Immature natural killer cell (primary cell): Measurements from ENCODE around the gene PAN2. TPM values are rescaled to one million over a fixed set of nuclear protein-coding genes. Genes with fewer than 3 reads are reported as not detected.
A peak's percentile ranks its signal among the peaks of the same experiment; 100 is the strongest.

Experiments
- DNase-seq, 3 donors: peaks; one replicate each; pipeline ENCODE4 v3.0.0; 2022; ENCODE audit warnings: mixed read lengths in 1 of 3
- H3K27ac Mint-ChIP-seq, 6 donors: one replicate each; pipeline ENCODE4 v1.8.0; 2020; ENCODE audit warnings: mixed read lengths in 6 of 6, mild to moderate bottlenecking in 5 of 6, inconsistent platforms in 4 of 6, moderate library complexity in 3 of 6
- H3K27me3 Mint-ChIP-seq, 3 donors: one replicate each; pipeline ENCODE4 v1.8.0; 2020 to 2021; ENCODE audit warnings: low read depth in 3 of 3, mild to moderate bottlenecking in 3 of 3, mixed read lengths in 3 of 3, moderate library complexity in 3 of 3, inconsistent platforms in 1 of 3
- H3K36me3 Mint-ChIP-seq, 3 donors: one replicate each; pipeline ENCODE4 v1.8.0; 2020; ENCODE audit warnings: mixed read lengths in 3 of 3, inconsistent platforms in 2 of 3, mild to moderate bottlenecking in 2 of 3
- H3K4me1 Mint-ChIP-seq, 2 donors: one replicate each; pipeline ENCODE4 v1.8.0; 2020; ENCODE audit warnings: inconsistent platforms in 2 of 2, mild to moderate bottlenecking in 2 of 2, mixed read lengths in 2 of 2, moderate library complexity in 1 of 2
- H3K4me3 Mint-ChIP-seq, 5 donors: one replicate each; pipeline ENCODE4 v1.8.0; 2020; ENCODE audit warnings: mild to moderate bottlenecking in 5 of 5, mixed read lengths in 5 of 5, inconsistent platforms in 3 of 5, moderate library complexity in 3 of 5
- H3K9me3 Mint-ChIP-seq, 6 donors: one replicate each; pipeline ENCODE4 v1.8.0; 2020; ENCODE audit warnings: mild to moderate bottlenecking in 6 of 6, mixed read lengths in 6 of 6, inconsistent platforms in 4 of 6, moderate library complexity in 3 of 6
- polyA plus RNA-seq, 3 donors: library from polyadenylated mRNA; unstranded; fragments of 300-500 nt; fragmentation: Illumina TruSeq; gene quantifications; one replicate each; pipeline ENCODE4 v1.2.3, GENCODE V29; 2021

The PAN2 gene
- 1 to 10 TPM; 4.6 to 9.4 (median 8.7) TPM for polyA plus RNA-seq

- H3K4me1 Mint-ChIP-seq: peaks cover 23 to 38% of the 10 kb centered on the region in 2 donors
- H3K4me3 Mint-ChIP-seq: peak within 1 kb of the TSS; percentile 89 to 97 (median 95)
- peak within 1 kb of the TSS; percentile 99 to 100 (median 100) for H3K27ac Mint-ChIP-seq
- peaks cover 14 to 19% (median 16%) of the 10 kb centered on the region in 3 donors for H3K27me3 Mint-ChIP-seq
- H3K9me3 Mint-ChIP-seq: no peaks in the 10 kb centered on the region
- H3K36me3 Mint-ChIP-seq: no peaks in the 10 kb centered on the region
- peak; percentile 95 for DNase-seq
Observed at GRCh38 chr12:56333679-56334489, at the start of gene PAN2. Gene PAN2, minus strand, starts transcription at chr12:56334000. Its CDS starts 906 bp downstream, at chr12:56333094.

GRCh38 chr12:56382611-56383010 is 48.8 kb upstream of the PAN2 start:
- Mint-ChIP-seq H3K4me3 (no peak overlapping the region), H3K9me3 (no peaks in the 10 kb centered on the region), H3K36me3 (no peaks in the 10 kb centered on the region), H3K27ac (no peak overlapping the region), H3K4me1 (no peaks in the 10 kb centered on the region), H3K27me3 (peaks cover 0 to 6% (median 2%) of the 10 kb centered on the region in 3 donors)
- no peak for DNase-seq

- Mint-ChIP-seq H3K27me3 (peaks cover 0 to 11% (median 5%) of the 10 kb centered on the region in 3 donors), H3K4me3 (no peak overlapping the region), H3K36me3 (no peaks in the 10 kb centered on the region), H3K9me3 (no peaks in the 10 kb centered on the region), H3K27ac (no peak overlapping the region), H3K4me1 (no peaks in the 10 kb centered on the region)
- no peak for DNase-seq
Observed at GRCh38 chr12:56377989-56378316, 44.2 kb upstream of the PAN2 start.

GRCh38 chr12:56377310-56377988 is 43.6 kb upstream of the PAN2 start:
- Mint-ChIP-seq H3K4me3 (no peak overlapping the region), H3K9me3 (no peaks in the 10 kb centered on the region), H3K27me3 (peaks cover 0 to 11% (median 5%) of the 10 kb centered on the region in 3 donors), H3K4me1 (no peaks in the 10 kb centered on the region), H3K27ac (no peak overlapping the region), H3K36me3 (no peaks in the 10 kb centered on the region)
- DNase-seq: no peak

- peaks cover 0 to 8% (median 5%) of the 10 kb centered on the region in 3 donors for H3K27me3 Mint-ChIP-seq
- DNase-seq: no peak
- no peak overlapping the region for H3K27ac Mint-ChIP-seq
- no peaks in the 10 kb centered on the region for H3K9me3 Mint-ChIP-seq
- no peaks in the 10 kb centered on the region for H3K36me3 Mint-ChIP-seq
- no peaks in the 10 kb centered on the region for H3K4me1 Mint-ChIP-seq
- H3K4me3 Mint-ChIP-seq: no peak overlapping the region
Observed at GRCh38 chr12:56375598-56376434, 42.0 kb upstream of the PAN2 start.

- H3K4me3 Mint-ChIP-seq: no peak overlapping the region
- no peaks in the 10 kb centered on the region for H3K9me3 Mint-ChIP-seq
- no peak for DNase-seq
- no peaks in the 10 kb centered on the region for H3K36me3 Mint-ChIP-seq
- no peaks in the 10 kb centered on the region for H3K4me1 Mint-ChIP-seq
- H3K27me3 Mint-ChIP-seq: peaks cover 0 to 6% (median 5%) of the 10 kb centered on the region in 3 donors
- H3K27ac Mint-ChIP-seq: no peak overlapping the region
Observed at GRCh38 chr12:56374726-56375597, 41.2 kb upstream of the PAN2 start.

- DNase-seq: no peak
- Mint-ChIP-seq H3K27me3 (peaks cover 0 to 6% (median 5%) of the 10 kb centered on the region in 3 donors), H3K27ac (no peak overlapping the region), H3K4me1 (no peaks in the 10 kb centered on the region), H3K4me3 (no peak overlapping the region), H3K36me3 (no peaks in the 10 kb centered on the region), H3K9me3 (no peaks in the 10 kb centered on the region)
Observed at GRCh38 chr12:56373515-56373914, 39.7 kb upstream of the PAN2 start.

- Mint-ChIP-seq H3K4me1 (no peaks in the 10 kb centered on the region), H3K36me3 (no peaks in the 10 kb centered on the region), H3K27ac (peak overlapping the region in 1 of 6 donors; percentile 53), H3K27me3 (no peaks in the 10 kb centered on the region), H3K9me3 (no peaks in the 10 kb centered on the region), H3K4me3 (no peak overlapping the region)
- DNase-seq: no peak
Observed at GRCh38 chr12:56366948-56367347, 33.1 kb upstream of the PAN2 start.

GRCh38 chr12:56362130-56363059 is 28.6 kb upstream of the PAN2 start, which contains the start of gene APOF:
Gene APOF, minus strand, starts transcription at chr12:56362857. Its CDS starts 112 bp downstream, at chr12:56362745.
- H3K4me3 Mint-ChIP-seq: peak within 1 kb of the TSS; percentile 38 to 99 (median 97)
- peaks cover 25 to 42% of the 10 kb centered on the region in 2 donors for H3K4me1 Mint-ChIP-seq
- peak within 1 kb of the TSS; percentile 67 to 97 (median 90) for H3K27ac Mint-ChIP-seq
- peaks cover 0 to 4% (median 4%) of the 10 kb centered on the region in 3 donors for H3K27me3 Mint-ChIP-seq
- no peak for DNase-seq
- no peaks in the 10 kb centered on the region for H3K36me3 Mint-ChIP-seq
- H3K9me3 Mint-ChIP-seq: no peaks in the 10 kb centered on the region

- no peaks in the 10 kb centered on the region for H3K9me3 Mint-ChIP-seq
- no peak for DNase-seq
- H3K4me1 Mint-ChIP-seq: peaks cover 25 to 42% of the 10 kb centered on the region in 2 donors
- peak overlapping the region; percentile 75 to 98 (median 91) for H3K27ac Mint-ChIP-seq
- peaks cover 0 to 4% (median 4%) of the 10 kb centered on the region in 3 donors for H3K27me3 Mint-ChIP-seq
- H3K36me3 Mint-ChIP-seq: no peaks in the 10 kb centered on the region
- peak overlapping the region; percentile 94 to 99 (median 97) for H3K4me3 Mint-ChIP-seq
Observed at GRCh38 chr12:56361487-56362129, 27.8 kb upstream of the PAN2 start.

- Mint-ChIP-seq H3K9me3 (no peaks in the 10 kb centered on the region), H3K36me3 (peaks cover 4 to 7% (median 6%) of the 10 kb centered on the region in 3 donors)
Observed at GRCh38 chr12:56359851-56360767, 26.3 kb upstream of the PAN2 start, which contains the start of gene STAT2. Gene STAT2, minus strand, starts transcription at chr12:56360107. Its CDS starts 3,536 bp downstream, at chr12:56356571.

More at GRCh38 chr12:56359851-56360767, 26.3 kb upstream of the PAN2 start, which contains the start of gene STAT2:
- H3K27ac Mint-ChIP-seq: peak within 1 kb of the TSS; percentile 90 to 98 (median 94)
- peak within 1 kb of the TSS; percentile 94 to 99 (median 97) for H3K4me3 Mint-ChIP-seq
- peaks cover 0 to 4% (median 4%) of the 10 kb centered on the region in 3 donors for H3K27me3 Mint-ChIP-seq
- DNase-seq: peak; percentile 100
- H3K4me1 Mint-ChIP-seq: peaks cover 25 to 42% of the 10 kb centered on the region in 2 donors
